Urinary bladder (tissue), 4 donors: ENCODE data around the gene ARHGAP15. TPM values are rescaled to one million over a fixed set of nuclear protein-coding genes. Genes with fewer than 3 reads are reported as not detected.

Experiments used
- DNase-seq: peaks from one replicate; pipeline ENCODE4 v3.0.0-alpha.2; 2015; ENCODE audit errors: extremely low spot score
- H3K27ac ChIP-seq: one replicate; pipeline ENCODE4 v1.5.1; 2013; ENCODE audit warnings: low read depth, mild to moderate bottlenecking, moderate library complexity
- H3K36me3 ChIP-seq: one replicate; pipeline ENCODE4 v1.6.1; 2013; ENCODE audit warnings: mild to moderate bottlenecking, moderate library complexity; ENCODE audit not compliant: insufficient read depth
- H3K4me1 ChIP-seq: one replicate; pipeline ENCODE4 v1.6.1; 2013; ENCODE audit warnings: mild to moderate bottlenecking, moderate library complexity; ENCODE audit not compliant: insufficient read depth
- H3K4me3 ChIP-seq: one replicate; pipeline ENCODE4 v1.5.1; 2013; ENCODE audit warnings: low read depth, low read length
- WGBS: extraction: QIAGEN DNeasy Blood & Tissue Kit; methylation state at CpG from one replicate; pipeline ENCODE4 v1.1.7; 2013; 5-methylcytosine and 5-hydroxymethylcytosine counted together
- polyA plus RNA-seq: library from polyadenylated mRNA; stranded (reverse); fragments of 200-250 nt; gene quantifications from one replicate; pipeline ENCODE4 v1.2.3, GENCODE V29; 2013
- total RNA-seq: library from RNA; depleted of rRNA; stranded (reverse); fragments of >200 nt; gene quantifications from one replicate; pipeline ENCODE4 v1.2.3, GENCODE V29; 2014
- donor health status: healthy with polysubstance abuse.
- donor health status: healthy.

The ARHGAP15 gene
- total and polyA plus RNA-seq, 2 donors = 3.9 to 107 TPM

DNA sequence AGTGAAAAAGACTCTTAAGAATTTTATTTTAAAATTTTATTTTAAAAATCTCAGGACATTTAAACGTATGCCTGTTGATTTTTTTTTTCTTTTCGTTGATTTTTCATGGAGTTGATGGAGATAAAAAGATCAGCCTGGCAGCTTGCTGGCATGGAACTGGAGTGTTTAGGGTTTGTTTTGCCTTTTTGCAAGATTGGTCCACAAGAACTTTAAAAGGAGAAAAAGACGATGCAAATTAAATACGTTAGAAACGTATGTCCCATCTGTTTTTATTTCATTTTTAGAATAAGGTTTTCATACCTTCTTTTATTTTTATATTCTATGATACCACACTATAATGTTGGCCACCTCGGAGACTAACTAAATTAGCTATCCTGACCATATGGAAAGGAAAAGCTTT, 254.9 kb downstream of the ARHGAP15 start:
- no peak overlapping the region for H3K4me3 ChIP-seq
- no peaks in the 10 kb centered on the region for H3K4me1 ChIP-seq
- H3K27ac ChIP-seq = no peak overlapping the region
- H3K36me3 ChIP-seq = no peaks in the 10 kb centered on the region
- 92% methylated on average over 6 of the region's 6 CpGs for WGBS
- no peak for DNase-seq

DNA sequence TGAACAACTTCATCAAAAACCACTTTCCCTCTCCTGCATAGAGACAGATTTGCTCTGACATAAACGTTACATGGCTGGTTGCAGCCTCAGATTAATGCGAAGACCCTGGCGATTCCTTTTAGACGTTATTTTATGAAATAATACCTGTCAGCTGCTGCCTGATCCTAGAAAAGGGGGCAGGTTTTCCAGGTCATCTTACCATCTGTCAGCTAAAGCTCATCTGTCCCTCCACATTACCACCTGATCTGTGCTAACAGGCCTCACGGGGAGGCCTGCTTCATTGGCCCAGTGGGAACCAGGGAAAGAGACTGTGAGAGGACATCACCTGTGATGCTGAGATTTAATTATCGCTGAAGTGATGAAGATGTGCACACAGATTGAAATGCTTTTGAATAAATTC, 261.0 kb downstream of the ARHGAP15 start:
- no peak overlapping the region for H3K27ac ChIP-seq
- H3K4me1 ChIP-seq = no peaks in the 10 kb centered on the region
- DNase-seq = no peak
- WGBS = 88% methylated on average over 6 of the region's 6 CpGs
- H3K4me3 ChIP-seq = no peak overlapping the region
- H3K36me3 ChIP-seq = no peaks in the 10 kb centered on the region

DNA sequence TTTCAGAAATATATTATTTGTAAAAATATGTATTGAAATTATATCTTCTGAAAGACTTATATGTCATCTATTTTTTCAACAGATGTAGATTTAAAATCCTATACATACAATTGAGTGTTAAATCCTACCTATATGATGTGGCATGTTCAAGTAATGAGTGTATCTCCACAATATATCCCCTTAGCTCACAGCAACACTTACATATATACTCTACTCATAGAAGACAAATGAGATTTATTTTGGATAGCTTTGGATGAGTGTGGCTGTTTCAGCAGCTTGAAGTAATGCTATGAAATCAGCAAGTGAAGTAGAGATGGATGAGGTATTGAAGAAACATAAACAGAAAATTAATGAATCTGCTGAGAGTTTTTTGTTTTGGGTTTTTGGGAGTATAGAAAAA, 263.1 kb downstream of the ARHGAP15 start:
- no peaks in the 10 kb centered on the region for H3K4me1 ChIP-seq
- H3K4me3 ChIP-seq = no peak overlapping the region
- DNase-seq = no peak

DNA sequence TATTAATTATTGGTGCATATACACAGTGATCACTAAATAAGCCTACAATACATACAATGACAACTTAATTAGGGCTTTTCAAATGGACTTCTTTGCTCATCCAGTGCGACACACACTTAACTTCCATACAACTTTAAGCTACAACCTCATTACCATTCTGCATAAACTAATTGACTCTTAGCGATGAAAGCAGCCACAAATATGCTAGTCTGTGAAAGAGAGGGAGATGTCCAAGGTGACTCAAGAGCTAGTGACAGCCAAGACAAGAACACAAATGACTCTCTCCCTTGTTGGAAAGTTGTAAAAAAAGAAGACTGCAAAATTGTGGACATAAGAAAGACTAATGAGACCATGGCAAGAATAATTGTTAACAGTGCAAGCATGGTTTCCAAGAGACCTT, 264.8 kb downstream of the ARHGAP15 start:
- 99% methylated on average over 2 of the region's 2 CpGs for WGBS
- no peaks in the 10 kb centered on the region for H3K4me1 ChIP-seq
- H3K27ac ChIP-seq = no peak overlapping the region
- H3K36me3 ChIP-seq = no peaks in the 10 kb centered on the region
- no peak overlapping the region for H3K4me3 ChIP-seq
- no peak for DNase-seq

More for the DNA sequence above, 263.1 kb downstream of the ARHGAP15 start:
- Histone ChIP-seq H3K27ac (no peak overlapping the region), H3K36me3 (no peaks in the 10 kb centered on the region)

DNA sequence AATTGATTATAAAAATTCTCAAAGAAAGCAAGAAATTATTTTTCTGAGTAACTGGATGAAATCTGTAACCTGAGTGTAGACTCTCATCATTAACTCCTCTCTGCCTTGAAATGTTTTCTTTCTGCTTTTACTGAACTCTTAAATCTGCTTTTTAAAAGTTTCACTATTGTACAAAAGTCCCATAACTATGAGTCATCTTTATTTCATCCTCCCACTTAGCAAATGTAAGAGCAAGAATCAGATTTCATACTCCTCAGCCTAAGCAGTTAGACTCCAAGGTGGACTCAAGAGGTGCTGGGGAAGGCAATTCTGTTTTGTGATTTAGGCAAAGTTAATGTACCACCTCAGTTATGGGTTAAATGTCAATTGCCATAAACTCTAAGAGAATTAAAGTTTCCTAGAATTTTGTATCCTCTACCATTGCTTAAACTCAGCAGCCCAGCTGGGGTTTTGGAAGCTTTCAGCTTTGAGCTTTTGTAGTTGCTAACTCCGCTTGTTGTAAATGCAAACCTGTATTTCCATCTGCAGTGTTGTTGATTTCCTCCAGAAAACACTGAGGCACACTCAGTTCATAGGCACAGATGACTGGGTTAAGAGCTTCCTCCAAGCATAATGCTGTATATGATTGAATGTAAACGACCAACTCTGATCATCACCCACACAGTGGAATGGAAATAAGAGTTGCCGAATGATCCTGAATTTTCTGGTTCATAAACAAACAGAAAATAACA, 268.8 kb downstream of the ARHGAP15 start:
- H3K4me3 ChIP-seq = no peak overlapping the region
- WGBS = 44% methylated on average over 3 of the region's 3 CpGs
- H3K27ac ChIP-seq = no peak overlapping the region
- H3K4me1 ChIP-seq = no peaks in the 10 kb centered on the region
- no peak for DNase-seq
- no peaks in the 10 kb centered on the region for H3K36me3 ChIP-seq

DNA sequence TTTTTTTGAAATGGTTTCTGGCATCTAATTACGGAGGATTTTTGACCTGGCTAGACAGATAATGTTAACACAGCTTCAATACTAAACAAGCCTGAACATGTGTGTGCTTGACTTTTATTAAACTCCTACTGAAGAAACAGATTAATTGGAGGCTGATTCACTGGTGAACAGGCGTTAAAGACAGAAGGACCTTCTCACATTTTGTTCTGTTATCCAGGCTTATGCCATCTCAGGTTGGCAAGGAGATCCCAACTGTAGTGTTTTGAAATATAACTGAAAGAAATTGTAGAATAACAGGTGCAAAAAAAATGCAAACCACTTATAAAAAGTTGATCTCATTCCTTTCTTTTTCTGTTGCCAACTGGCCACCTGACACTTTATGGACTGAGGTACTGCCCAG, 269.6 kb downstream of the ARHGAP15 start:
- no peak overlapping the region for H3K27ac ChIP-seq
- no peak for DNase-seq
- WGBS = 30% methylated on average over 2 of the region's 2 CpGs
- H3K36me3 ChIP-seq = no peaks in the 10 kb centered on the region
- H3K4me3 ChIP-seq = no peak overlapping the region
- no peaks in the 10 kb centered on the region for H3K4me1 ChIP-seq

DNA sequence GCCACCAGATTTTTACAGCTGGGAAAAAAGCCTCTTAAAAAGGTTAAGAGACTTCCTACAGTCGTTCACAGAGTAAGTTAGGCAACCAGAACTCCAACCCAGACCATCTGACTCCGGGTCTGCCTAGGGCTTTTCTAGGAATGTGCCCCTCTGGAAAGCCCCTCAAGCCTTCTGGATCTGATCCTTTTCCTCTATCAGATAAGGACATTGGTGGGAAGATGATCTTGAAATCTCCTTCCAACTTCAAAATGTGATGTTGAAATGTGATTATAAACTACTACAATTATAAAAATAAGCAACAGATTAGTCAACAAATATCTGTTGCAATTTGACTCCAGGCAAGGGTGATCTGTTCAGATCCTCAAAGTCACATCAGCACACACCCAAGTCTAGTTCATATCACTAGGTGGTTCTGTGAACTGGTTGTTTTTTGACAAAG, 270.4 kb downstream of the ARHGAP15 start:
- DNase-seq = no peak
- WGBS = 24% methylated on average over 2 of the region's 2 CpGs
- H3K27ac ChIP-seq = no peak overlapping the region
- H3K4me3 ChIP-seq = no peak overlapping the region
- H3K36me3 ChIP-seq = no peaks in the 10 kb centered on the region
- H3K4me1 ChIP-seq = no peaks in the 10 kb centered on the region

DNA sequence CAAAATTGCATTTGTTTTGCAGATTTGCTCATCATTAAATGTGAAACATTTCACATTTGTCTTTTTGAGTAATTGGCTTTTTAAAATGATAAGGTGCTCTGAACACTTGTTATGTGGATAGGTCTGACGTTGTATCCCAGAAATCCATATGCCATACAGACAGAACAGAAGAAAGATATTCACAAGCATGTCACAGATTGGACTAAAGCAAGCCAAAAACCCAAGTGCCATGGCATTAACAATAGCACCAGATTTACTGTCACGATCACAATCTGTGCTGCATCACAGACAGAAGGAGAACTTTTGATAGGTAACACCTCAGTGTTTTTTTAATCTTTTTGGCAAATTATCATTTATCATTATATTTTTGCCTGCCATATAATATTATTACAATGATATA, 272.6 kb downstream of the ARHGAP15 start:
- H3K36me3 ChIP-seq = no peaks in the 10 kb centered on the region
- WGBS = 81% methylated on average over 2 of the region's 2 CpGs
- no peaks in the 10 kb centered on the region for H3K4me1 ChIP-seq
- no peak overlapping the region for H3K27ac ChIP-seq
- no peak for DNase-seq
- H3K4me3 ChIP-seq = no peak overlapping the region

DNA sequence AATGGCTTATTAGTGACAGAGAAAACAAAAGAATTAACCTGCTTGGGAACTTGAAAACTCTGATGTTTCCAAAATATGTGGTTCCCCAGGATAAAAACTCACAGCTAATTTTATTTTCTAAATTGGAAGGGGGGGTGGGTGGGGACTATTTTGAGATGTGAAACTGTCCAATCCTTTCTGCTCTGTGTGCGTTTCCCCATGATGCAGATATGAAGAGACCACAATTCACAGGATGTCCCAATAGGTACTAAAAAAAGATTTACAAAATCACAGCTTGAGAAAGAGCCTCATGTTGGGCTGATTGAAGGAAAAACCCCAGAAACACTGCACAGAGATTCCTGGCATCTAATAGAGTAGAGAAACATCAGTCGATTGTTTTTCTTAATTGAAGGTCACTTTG, 273.2 kb downstream of the ARHGAP15 start:
- no peak overlapping the region for H3K4me3 ChIP-seq
- WGBS = 84% methylated on average over 2 of the region's 2 CpGs
- DNase-seq = no peak
- no peak overlapping the region for H3K27ac ChIP-seq
- no peaks in the 10 kb centered on the region for H3K4me1 ChIP-seq
- no peaks in the 10 kb centered on the region for H3K36me3 ChIP-seq

DNA sequence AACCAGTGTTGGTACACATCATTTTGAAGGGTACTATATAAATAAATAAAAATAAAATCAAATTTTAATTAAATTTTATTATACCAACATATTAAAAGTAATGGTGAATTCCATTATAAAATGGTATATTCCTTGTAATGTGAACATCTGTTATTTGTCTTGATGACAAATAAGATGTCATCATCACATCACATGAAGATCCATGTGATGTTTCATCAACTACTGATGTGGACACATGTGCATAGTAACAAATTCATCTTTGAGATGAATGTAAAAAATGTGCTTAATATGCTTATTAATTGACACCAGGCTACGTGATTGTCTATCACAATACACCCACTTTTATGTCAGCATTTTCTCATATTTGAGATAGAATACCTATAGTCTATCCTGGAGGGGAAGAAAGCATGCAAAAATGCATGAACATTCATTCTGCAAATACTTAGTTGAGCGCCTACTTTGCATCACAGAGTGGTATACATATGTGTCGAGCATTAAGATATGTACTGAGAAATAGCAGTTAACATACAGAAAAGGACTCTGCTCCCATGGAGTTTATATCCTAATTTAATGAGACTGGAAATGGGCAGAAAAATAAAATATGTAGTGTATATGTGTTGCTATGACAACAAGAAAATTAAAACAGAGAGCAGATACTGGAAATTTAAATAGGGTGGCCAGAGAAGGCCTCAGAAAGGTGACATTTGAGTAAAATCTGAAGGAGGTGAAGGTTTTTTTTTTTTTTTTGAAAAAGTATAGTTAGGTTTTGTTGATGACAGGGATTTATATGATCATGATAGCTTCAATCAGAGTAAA, 281.1 kb downstream of the ARHGAP15 start:
- Histone ChIP-seq H3K4me1 (no peaks in the 10 kb centered on the region), H3K36me3 (no peaks in the 10 kb centered on the region), H3K27ac (no peak overlapping the region), H3K4me3 (no peak overlapping the region)
- whole genome bisulfite sequencing = 94% methylated on average over 3 of the region's 3 CpGs
- no peak for DNase-seq

DNA sequence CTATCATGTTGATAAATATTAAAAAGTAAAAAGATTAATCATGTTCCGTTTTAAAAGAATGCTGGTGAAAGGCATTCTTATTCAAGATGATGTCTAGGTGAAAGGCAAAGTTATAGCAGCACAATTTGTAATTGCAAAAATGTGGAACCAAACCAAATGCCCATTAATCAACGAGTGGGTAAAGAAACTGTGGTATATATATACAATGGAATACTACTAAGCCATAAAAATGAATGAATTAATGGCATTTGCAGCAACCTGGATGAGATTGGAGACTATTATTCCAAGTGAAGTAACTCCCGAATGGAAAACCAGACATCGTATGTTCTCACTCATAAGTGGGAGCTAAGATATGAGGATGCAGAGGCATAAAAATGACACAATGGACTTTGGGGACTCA, 286.4 kb downstream of the ARHGAP15 start:
- DNase-seq = no peak
- no peak overlapping the region for H3K27ac ChIP-seq
- H3K36me3 ChIP-seq = no peaks in the 10 kb centered on the region
- H3K4me1 ChIP-seq = no peaks in the 10 kb centered on the region
- no peak overlapping the region for H3K4me3 ChIP-seq
- WGBS = 96% methylated on average over 4 of the region's 4 CpGs

DNA sequence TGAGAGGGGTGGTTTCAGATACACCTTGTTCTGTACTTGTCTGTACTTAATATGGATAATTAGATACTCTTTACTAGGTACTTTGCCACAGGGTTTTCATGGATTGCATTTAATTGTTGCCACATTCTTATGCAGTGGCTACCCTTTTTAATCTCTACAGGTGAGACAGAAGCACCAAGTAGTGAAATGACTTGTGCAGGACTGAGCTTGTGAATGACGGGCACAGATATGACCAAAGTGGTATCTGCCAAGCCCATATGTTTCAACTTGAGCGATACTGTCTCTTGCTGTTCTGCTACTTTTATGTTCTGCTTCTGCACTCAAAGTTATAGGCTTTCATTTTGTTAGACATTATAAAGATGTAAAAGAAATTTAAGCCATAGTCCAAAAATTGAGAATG, 288.2 kb downstream of the ARHGAP15 start:
- Histone ChIP-seq H3K36me3 (no peaks in the 10 kb centered on the region), H3K4me1 (no peaks in the 10 kb centered on the region), H3K27ac (no peak overlapping the region), H3K4me3 (no peak overlapping the region)
- 97% methylated on average over 2 of the region's 2 CpGs for WGBS
- no peak for DNase-seq

DNA sequence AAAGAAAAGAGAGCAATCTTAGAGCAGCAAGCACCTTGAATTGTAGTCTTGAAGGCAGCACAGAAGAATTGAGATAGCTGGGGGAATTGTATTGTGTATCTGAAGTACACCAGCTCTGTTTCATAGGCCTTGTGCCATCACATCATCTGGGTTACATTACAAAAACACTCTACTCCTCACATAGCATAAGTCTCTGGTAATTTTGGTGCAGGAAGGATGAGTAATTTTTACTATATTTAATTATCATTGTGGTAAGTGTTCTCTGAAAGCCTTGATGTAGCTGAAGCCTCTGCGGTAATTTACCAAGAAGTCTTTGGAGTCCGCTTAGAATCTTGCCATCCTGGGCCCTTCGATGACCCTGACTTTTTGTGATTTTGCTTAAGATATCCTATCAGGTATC, 291.1 kb downstream of the ARHGAP15 start:
- 59% methylated on average over 3 of the region's 3 CpGs for WGBS

DNA sequence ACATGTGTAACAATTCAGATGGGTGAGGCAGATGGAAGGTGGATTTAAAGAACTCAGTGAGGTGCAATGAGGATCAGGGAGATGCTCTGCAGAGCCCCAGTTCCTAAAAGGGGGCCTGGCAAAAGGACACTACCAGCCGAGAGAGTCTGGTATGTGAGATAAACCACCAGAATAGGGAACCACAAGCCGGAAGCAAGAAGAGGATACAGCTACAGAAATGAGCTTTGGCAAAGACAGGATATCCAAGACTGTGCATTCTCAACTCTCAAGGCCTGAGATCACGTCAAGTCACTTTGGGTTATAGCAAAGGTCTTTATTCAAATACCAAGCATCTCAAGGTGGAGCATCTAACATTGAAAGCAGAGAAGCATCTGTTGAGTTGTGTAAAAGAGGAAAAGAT, 293.5 kb downstream of the ARHGAP15 start:
- Histone ChIP-seq H3K36me3 (no peaks in the 10 kb centered on the region), H3K27ac (no peak overlapping the region), H3K4me1 (no peaks in the 10 kb centered on the region), H3K4me3 (no peak overlapping the region)
- no peak for DNase-seq
- WGBS = 87% methylated on average over 3 of the region's 3 CpGs

More for the DNA sequence above, 291.1 kb downstream of the ARHGAP15 start:
- H3K4me1 ChIP-seq = no peaks in the 10 kb centered on the region
- no peak for DNase-seq
- no peak overlapping the region for H3K27ac ChIP-seq
- no peak overlapping the region for H3K4me3 ChIP-seq
- H3K36me3 ChIP-seq = no peaks in the 10 kb centered on the region
